Activated CD8-positive, alpha-beta T cell treated with anti-CD3 and anti-CD28 coated beads, Interleukin-2, amount 10 ng/mL, durations not matched to agents 7 days and 5 days (primary cell): ENCODE data around the gene ATG13. TPM values are rescaled to one million over a fixed set of nuclear protein-coding genes. Genes with fewer than 3 reads are reported as not detected.

Experiments used
- ATAC-seq: fragments of 150-1000 bp; cut with Tn5 transposase; one replicate; pipeline ENCODE4 v1.10.0; 2021; ENCODE audit warnings: moderate library complexity
- CTCF ChIA-PET: fragments of 350-600 bp; sonication (Branson Sonifier 250); formaldehyde crosslinking; loops from one replicate; lab custom pipeline; 2021; ENCODE audit warnings: antibody characterized with exemption; lab: Charles Lee
- POLR2A ChIA-PET: fragments of 350-600 bp; sonication (Branson Sonifier 250); formaldehyde crosslinking; loops from one replicate; lab custom pipeline; 2021; ENCODE audit warnings: antibody characterized with exemption; lab: Charles Lee
- DNase-seq: peaks from one replicate; pipeline ENCODE4 v3.0.0-alpha.2; 2020
- H3K27ac Mint-ChIP-seq: one replicate; pipeline ENCODE4 v1.8.0; 2021; ENCODE audit warnings: mild to moderate bottlenecking, mixed read lengths
- H3K27me3 Mint-ChIP-seq: one replicate; pipeline ENCODE4 v1.8.0; 2021; ENCODE audit warnings: low read depth, mixed read lengths
- H3K36me3 Mint-ChIP-seq: one replicate; pipeline ENCODE4 v1.8.0; 2021; ENCODE audit warnings: low read depth, mixed read lengths
- H3K4me1 Mint-ChIP-seq: one replicate; pipeline ENCODE4 v1.8.0; 2021; ENCODE audit warnings: low read depth, mixed read lengths
- H3K4me3 Mint-ChIP-seq: one replicate; pipeline ENCODE4 v1.8.0; 2021; ENCODE audit warnings: mild to moderate bottlenecking, mixed read lengths
- H3K9me3 Mint-ChIP-seq: one replicate; pipeline ENCODE4 v1.8.0; 2022; ENCODE audit warnings: mixed read lengths; ENCODE audit not compliant: insufficient read depth
- total RNA-seq, 2 experiments: library from RNA; stranded (reverse); gene quantifications; one replicate each; pipeline ENCODE4 v1.2.3, GENCODE V29; 2021

Gene ATG13
- total RNA-seq, 2 experiments from 2014 or later: 57.8 to 58.4 TPM

- Mint-ChIP-seq H3K9me3 (no peaks in the 10 kb centered on the region), H3K27ac (peak overlapping the region; percentile 93), H3K4me3 (peak overlapping the region; percentile 94), H3K4me1 (peaks cover 47% of the 10 kb centered on the region), H3K36me3 (peaks cover 9% of the 10 kb centered on the region), H3K27me3 (no peaks in the 10 kb centered on the region)
- CTCF ChIA-PET: interaction anchor here (1.0 to 2.3 kb wide), 5 partner anchors 24 to 104 kb away, joined by 4 to 17 read pairs (median 6); partner anchors contain the start of genes ATG13 and HARBI1
- no peak for DNase-seq
- no peak for ATAC-seq
- POLR2A ChIA-PET: interaction anchor here (0.6 to 2.0 kb wide), 12 partner anchors 14 to 155 kb away, joined by 3 to 27 read pairs (median 6); partner anchors contain the start of genes ATG13 and HARBI1
These were observed 23.0 kb upstream of the ATG13 start for GRCh38 chr11:46594374-46594700.

- Mint-ChIP-seq H3K27ac (no peak overlapping the region), H3K36me3 (peaks cover 9% of the 10 kb centered on the region), H3K4me1 (peaks cover 46% of the 10 kb centered on the region), H3K9me3 (no peaks in the 10 kb centered on the region), H3K4me3 (no peak overlapping the region), H3K27me3 (no peaks in the 10 kb centered on the region)
- DNase-seq (no peak), ATAC-seq (no peak)
- CTCF ChIA-PET: interaction anchor here (2.1 to 2.3 kb wide), 3 partner anchors 23 to 34 kb away, joined by 5 to 17 read pairs (median 7); partner anchors contain the start of genes ATG13 and HARBI1
- POLR2A ChIA-PET: interaction anchor here (0.6 to 1.7 kb wide), 5 partner anchors 17 to 93 kb away, joined by 3 to 27 read pairs (median 3); partner anchors contain the start of genes ATG13 and HARBI1
These were observed 22.6 kb upstream of the ATG13 start for GRCh38 chr11:46594785-46595184.

DNA sequence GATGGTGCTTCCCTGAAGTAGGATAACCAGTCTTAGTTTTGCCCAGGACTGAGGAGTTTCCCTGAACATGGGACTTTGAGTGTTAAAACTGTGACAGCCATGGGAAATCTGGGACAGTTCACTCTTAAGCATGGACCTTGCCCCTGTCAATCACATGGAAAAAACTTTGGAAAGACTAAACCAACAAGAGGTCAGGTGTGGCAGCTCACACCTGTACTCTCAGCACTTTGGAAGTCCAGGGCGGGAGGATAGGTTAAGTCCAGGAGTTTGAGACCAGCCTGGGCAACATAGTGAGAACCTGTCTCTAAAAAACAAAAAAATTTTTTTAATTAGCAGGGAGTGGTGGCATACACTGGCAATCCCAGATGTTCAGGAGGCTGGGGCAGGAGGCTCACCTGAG is 20.2 kb upstream of the ATG13 start:
- no peak for ATAC-seq
- ChIA-PET CTCF (interaction anchor here (0.9 kb wide), 1 partner anchor 15 kb away, joined by 4 read pairs; no protein-coding TSS in a partner anchor), POLR2A (no interaction called here)
- H3K27me3 Mint-ChIP-seq: no peaks in the 10 kb centered on the region
- H3K9me3 Mint-ChIP-seq: no peaks in the 10 kb centered on the region
- H3K4me1 Mint-ChIP-seq: peaks cover 33% of the 10 kb centered on the region
- no peak overlapping the region for H3K4me3 Mint-ChIP-seq
- H3K36me3 Mint-ChIP-seq: peaks cover 6% of the 10 kb centered on the region
- no peak for DNase-seq
- H3K27ac Mint-ChIP-seq: no peak overlapping the region

DNA sequence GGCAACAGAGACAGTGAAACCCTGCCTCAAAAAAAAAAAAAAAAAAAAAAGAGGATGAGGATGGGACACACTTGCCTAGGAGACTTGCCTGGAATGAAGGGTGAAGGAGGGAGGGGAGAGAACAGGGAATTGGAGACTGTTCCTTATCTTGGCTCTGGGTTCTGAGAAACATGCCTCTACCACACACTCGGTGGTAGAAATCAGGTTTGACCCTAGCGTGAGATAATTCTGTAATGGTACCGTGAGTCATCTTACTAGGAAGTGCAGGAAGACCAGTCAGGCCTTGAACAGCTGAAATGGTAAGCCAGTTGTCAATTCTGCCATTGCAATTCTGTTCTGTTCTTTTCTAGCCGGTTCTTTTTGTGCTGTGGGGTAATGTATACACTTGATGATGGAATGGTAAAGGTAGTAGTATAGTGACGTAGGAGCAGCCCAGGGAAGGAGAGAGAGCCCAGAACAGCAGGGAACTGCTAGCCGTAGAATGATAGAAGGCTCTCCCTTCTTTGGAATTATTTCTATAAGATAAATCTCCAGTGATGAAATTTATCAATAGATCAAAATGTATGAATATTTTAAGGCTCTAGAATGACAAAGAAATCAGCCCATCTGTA is 19.6 kb upstream of the ATG13 start:
- ATAC-seq (no peak), DNase-seq (no peak)

DNA sequence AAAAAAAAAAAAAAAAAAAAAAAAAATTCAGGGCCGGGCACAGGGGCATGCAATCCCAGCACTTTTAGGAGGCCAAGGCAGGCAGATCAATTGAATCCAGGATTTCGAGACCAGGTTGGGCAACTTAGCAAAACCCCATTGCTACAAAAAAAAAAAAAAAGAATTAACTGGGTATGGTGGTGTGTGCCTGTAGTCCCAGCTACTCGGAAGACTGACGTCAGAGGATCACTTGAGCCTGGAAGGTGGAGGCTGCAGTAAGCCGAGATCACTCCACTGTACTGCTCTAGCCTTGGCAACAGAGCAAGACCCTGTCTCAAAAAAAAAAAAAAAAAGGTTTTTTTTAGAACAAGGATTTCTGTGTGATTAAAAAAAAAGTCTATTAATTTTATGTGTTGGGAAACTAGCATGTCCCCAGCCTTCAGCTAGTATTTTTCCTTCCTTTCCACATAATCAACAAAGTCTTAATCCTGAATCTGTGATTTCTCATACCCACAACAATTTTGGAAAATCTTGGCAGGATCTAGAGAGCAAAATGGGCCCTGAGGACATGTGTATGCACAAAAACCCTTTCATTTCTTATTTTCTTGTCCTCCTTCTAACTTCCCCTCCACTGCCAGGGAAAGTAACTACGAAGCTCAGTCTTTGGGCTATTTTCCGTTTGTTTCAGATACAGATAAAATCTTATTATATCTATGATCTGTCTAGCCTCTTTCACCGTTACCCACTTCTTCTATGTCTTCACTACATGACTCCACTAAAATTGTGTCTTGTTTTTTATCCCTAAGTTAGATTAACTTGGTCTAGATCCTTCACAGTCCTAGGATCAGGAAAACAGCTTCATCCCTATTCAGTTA is 17.8 kb upstream of the ATG13 start:
- ATAC-seq (no peak), DNase-seq (no peak)
- peaks cover 1% of the 10 kb centered on the region for H3K36me3 Mint-ChIP-seq
- H3K27ac Mint-ChIP-seq: no peak overlapping the region
- no peaks in the 10 kb centered on the region for H3K27me3 Mint-ChIP-seq
- no peak overlapping the region for H3K4me3 Mint-ChIP-seq
- CTCF ChIA-PET: interaction anchor here (0.8 to 1.6 kb wide), 2 partner anchors 17 to 70 kb away, joined by 4 to 5 read pairs; partner anchors contain the start of gene HARBI1
- POLR2A ChIA-PET: no interaction called here
- H3K9me3 Mint-ChIP-seq: no peaks in the 10 kb centered on the region
- H3K4me1 Mint-ChIP-seq: peaks cover 12% of the 10 kb centered on the region

More for the DNA sequence above, 19.6 kb upstream of the ATG13 start:
- ChIA-PET POLR2A (no interaction called here), CTCF (interaction anchor here (1.3 kb wide), 1 partner anchor 15 kb away, joined by 3 read pairs; no protein-coding TSS in a partner anchor)
- H3K4me1 Mint-ChIP-seq: peaks cover 27% of the 10 kb centered on the region
- H3K4me3 Mint-ChIP-seq: no peak overlapping the region
- H3K27ac Mint-ChIP-seq: peak overlapping the region; percentile 62
- H3K9me3 Mint-ChIP-seq: no peaks in the 10 kb centered on the region
- no peaks in the 10 kb centered on the region for H3K27me3 Mint-ChIP-seq
- peaks cover 6% of the 10 kb centered on the region for H3K36me3 Mint-ChIP-seq

DNA sequence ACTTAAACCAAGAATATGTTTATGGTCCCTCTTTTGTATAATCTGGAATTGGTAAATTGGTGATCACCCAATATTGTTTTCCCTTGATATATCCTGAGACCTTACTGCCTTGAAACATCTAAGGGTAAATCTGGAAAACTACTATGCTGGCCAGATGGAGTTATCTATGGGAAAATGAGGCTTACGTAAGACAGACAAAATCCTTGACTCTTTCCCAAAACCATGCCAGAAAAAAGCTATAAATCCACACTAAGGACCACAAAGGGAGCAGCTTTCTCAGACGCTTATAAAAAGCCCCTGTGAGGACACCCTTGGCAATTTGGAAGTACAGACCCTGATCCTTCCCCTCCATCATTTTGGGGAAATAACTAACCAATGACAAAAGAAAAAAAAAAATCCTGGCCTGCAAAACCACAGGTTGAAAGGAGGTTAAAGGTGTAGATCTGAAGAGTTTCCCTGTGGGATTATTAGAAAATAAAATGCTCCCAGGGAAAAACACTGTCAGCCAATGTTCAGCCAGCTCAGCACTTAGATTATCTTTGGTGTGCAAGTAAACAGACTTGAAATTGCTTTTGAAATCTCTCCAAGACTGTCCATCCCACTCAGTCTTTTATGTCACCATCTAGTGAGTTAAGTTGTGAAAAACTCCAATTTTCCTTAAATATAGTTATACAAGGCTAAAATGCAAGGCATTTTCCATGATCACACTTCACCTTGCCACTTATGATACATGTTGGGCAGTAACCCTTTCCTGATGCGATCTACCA is 17.0 kb upstream of the ATG13 start:
- POLR2A ChIA-PET: no interaction called here

GRCh38 chr11:46601129-46601528 is 16.2 kb upstream of the ATG13 start:
- CTCF ChIA-PET: no interaction called here
- Mint-ChIP-seq H3K27ac (no peak overlapping the region), H3K36me3 (peaks cover 1% of the 10 kb centered on the region), H3K4me3 (no peak overlapping the region), H3K9me3 (no peaks in the 10 kb centered on the region), H3K27me3 (no peaks in the 10 kb centered on the region), H3K4me1 (peaks cover 12% of the 10 kb centered on the region)
- DNase-seq (no peak), ATAC-seq (no peak)
- POLR2A ChIA-PET: no interaction called here

More for the DNA sequence above, 17.0 kb upstream of the ATG13 start:
- peaks cover 12% of the 10 kb centered on the region for H3K4me1 Mint-ChIP-seq
- no peak overlapping the region for H3K27ac Mint-ChIP-seq
- H3K4me3 Mint-ChIP-seq: no peak overlapping the region
- peaks cover 1% of the 10 kb centered on the region for H3K36me3 Mint-ChIP-seq
- ATAC-seq: no peak
- CTCF ChIA-PET: interaction anchor here (0.8 to 1.6 kb wide), 2 partner anchors 17 to 71 kb away, joined by 4 to 5 read pairs; partner anchors contain the start of gene HARBI1
- DNase-seq: no peak
- H3K27me3 Mint-ChIP-seq: no peaks in the 10 kb centered on the region
- no peaks in the 10 kb centered on the region for H3K9me3 Mint-ChIP-seq

DNA sequence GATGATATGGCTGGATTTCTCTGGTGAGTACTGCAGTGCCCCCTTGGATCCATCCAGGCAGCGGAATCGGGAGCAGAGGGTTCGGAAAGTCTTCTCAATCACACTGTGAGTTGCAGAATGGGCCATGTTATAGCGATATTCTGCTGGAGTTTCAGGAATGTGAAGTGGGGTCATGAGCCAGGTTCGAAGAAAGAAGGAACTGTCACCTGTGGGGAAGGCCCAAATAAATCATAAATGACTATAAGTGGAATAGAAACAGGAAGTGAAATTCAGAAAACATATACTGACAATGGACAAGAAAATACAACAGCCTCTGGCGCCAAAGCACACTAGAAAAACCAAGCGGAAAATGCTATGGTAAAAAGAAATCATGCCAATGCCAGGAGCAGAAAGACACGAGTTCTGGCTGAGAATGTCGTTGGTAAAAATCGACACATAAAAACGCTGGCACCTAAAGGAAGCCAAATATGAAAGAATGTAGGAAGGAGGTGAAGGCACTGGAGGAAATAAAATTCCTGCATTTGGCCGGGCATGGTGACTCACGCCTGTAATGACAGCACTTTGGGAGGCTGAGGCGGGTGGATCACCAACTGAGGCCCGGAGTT is 13.5 kb upstream of the ATG13 start:
- Mint-ChIP-seq H3K4me1 (no peaks in the 10 kb centered on the region), H3K36me3 (no peaks in the 10 kb centered on the region), H3K4me3 (no peak overlapping the region), H3K9me3 (no peaks in the 10 kb centered on the region), H3K27me3 (no peaks in the 10 kb centered on the region), H3K27ac (no peak overlapping the region)
- POLR2A ChIA-PET: no interaction called here
- DNase-seq (no peak), ATAC-seq (no peak)
- CTCF ChIA-PET: no interaction called here

GRCh38 chr11:46604796-46605195 is 12.6 kb upstream of the ATG13 start:
- ChIA-PET POLR2A (no interaction called here), CTCF (no interaction called here)
- Mint-ChIP-seq H3K9me3 (no peaks in the 10 kb centered on the region), H3K36me3 (no peaks in the 10 kb centered on the region), H3K27me3 (no peaks in the 10 kb centered on the region), H3K4me1 (no peaks in the 10 kb centered on the region), H3K27ac (peak overlapping the region; percentile 49), H3K4me3 (no peak overlapping the region)
- DNase-seq (no peak), ATAC-seq (no peak)

DNA sequence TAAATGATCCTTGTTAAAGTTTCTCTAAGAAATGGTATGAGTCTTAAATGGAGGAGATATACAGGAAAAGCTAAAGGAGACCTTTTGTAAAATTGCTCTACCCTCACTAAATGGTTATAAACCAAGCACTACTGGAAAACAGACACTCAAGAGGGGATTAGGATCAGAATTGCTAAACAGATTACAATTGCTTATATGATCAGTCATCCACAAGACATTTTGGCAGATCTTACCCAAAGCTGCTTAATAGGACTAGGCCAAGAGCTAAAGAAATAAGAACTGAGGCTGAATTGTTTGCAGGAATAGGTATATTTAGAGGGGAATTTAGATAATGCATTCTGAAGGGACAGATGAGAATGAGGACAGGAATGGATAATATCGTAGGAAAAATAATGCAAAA is 9.8 kb upstream of the ATG13 start:
- H3K4me1 Mint-ChIP-seq: peaks cover 8% of the 10 kb centered on the region
- no peak overlapping the region for H3K4me3 Mint-ChIP-seq
- ATAC-seq: no peak
- H3K36me3 Mint-ChIP-seq: no peaks in the 10 kb centered on the region
- ChIA-PET POLR2A (interaction anchor here (1.6 to 1.7 kb wide), 2 partner anchors 10 to 14 kb away, joined by 6 to 7 read pairs; partner anchors contain the start of genes AMBRA1, ATG13 and HARBI1), CTCF (interaction anchor here (1.3 to 2.4 kb wide), 2 partner anchors 9 to 10 kb away, joined by 3 to 7 read pairs; partner anchors contain the start of genes ATG13 and HARBI1)
- no peaks in the 10 kb centered on the region for H3K27me3 Mint-ChIP-seq
- H3K27ac Mint-ChIP-seq: no peak overlapping the region
- DNase-seq: no peak
- no peaks in the 10 kb centered on the region for H3K9me3 Mint-ChIP-seq

GRCh38 chr11:46609386-46609785 is 8.0 kb upstream of the ATG13 start:
- no peak for ATAC-seq
- CTCF ChIA-PET: no interaction called here
- H3K27ac Mint-ChIP-seq: no peak overlapping the region
- no peaks in the 10 kb centered on the region for H3K36me3 Mint-ChIP-seq
- no peak overlapping the region for H3K4me3 Mint-ChIP-seq
- DNase-seq: no peak
- no peaks in the 10 kb centered on the region for H3K27me3 Mint-ChIP-seq
- POLR2A ChIA-PET: no interaction called here
- no peaks in the 10 kb centered on the region for H3K9me3 Mint-ChIP-seq
- H3K4me1 Mint-ChIP-seq: peaks cover 8% of the 10 kb centered on the region
